SK-N-SH (cell line): ENCODE data around the gene SECTM1. TPM values are rescaled to one million over a fixed set of nuclear protein-coding genes. Genes with fewer than 3 reads are reported as not detected.

Experiments
- CTCF ChIA-PET: fragments of 300-600, 350-600 bp; formaldehyde crosslinking; extraction: SDS; loops from one replicate; lab custom pipeline; 2021; lab: Yijun Ruan, JAX
- POLR2A ChIA-PET: fragments of 350-600 bp; sonication (Branson Sonifier 250); formaldehyde crosslinking; extraction: SDS; loops from one replicate; lab custom pipeline; 2020; ENCODE audit warnings: antibody characterized with exemption, inconsistent platforms; lab: Yijun Ruan, JAX
- DNase-seq: peaks from one replicate; pipeline ENCODE4 v3.0.0; 2012
- H2AFZ ChIP-seq: fragments of 200-600 bp; sonication (generic); 2 replicates; pipeline ENCODE4 v1.8.1; 2016; ENCODE audit warnings: antibody characterized with exemption, mild to moderate bottlenecking, low read depth
- H3F3A ChIP-seq: fragments of 200-600 bp; sonication (generic); replicated peaks from 2 replicates; pipeline ENCODE3; 2016; ENCODE audit warnings: antibody characterized with exemption, mild to moderate bottlenecking; ENCODE audit not compliant: insufficient read depth
- H3K27ac ChIP-seq, 2 experiments: fragments of 200-500 bp in 1 of 2; fragments of 200-600 bp in 1 of 2; sonication (Bioruptor generic) in 1 of 2; sonication (generic), shearing (Covaris generic) in 1 of 2; 2 replicates each; pipeline versions ENCODE4 v1.5.1 to v1.6.1; 2014 to 2016; ENCODE audit warnings: low read depth in 2 of 2, inconsistent platforms in 1 of 2, low read length in 1 of 2, mild to moderate bottlenecking in 1 of 2, mixed read lengths in 1 of 2
- H3K27me3 ChIP-seq: fragments of 200-600 bp; sonication (generic), shearing (Covaris generic); 2 replicates; pipeline ENCODE4 v1.6.1; 2016; ENCODE audit warnings: mixed run types; ENCODE audit not compliant: insufficient read depth
- H3K36me3 ChIP-seq, 2 experiments: fragments of 200-500 bp in 1 of 2; fragments of 200-600 bp in 1 of 2; sonication (Bioruptor generic) in 1 of 2; sonication (generic) in 1 of 2; replicated peaks in 1 of 2; 2 replicates each; pipeline versions ENCODE3 to v1.5.1; 2014 to 2016; ENCODE audit warnings: low read length in 1 of 2, mild to moderate bottlenecking in 1 of 2; ENCODE audit not compliant: insufficient read depth in 2 of 2, control insufficient read depth in 1 of 2
- H3K4me1 ChIP-seq, 2 experiments: fragments of 200-500 bp in 1 of 2; fragments of 200-600 bp in 1 of 2; sonication (Bioruptor generic) in 1 of 2; sonication (generic), shearing (Covaris generic) in 1 of 2; 2 replicates each; pipeline versions ENCODE4 v1.5.1 to v1.6.1; 2014 to 2016; ENCODE audit warnings: low read depth in 1 of 2, low read length in 1 of 2, mixed run types in 1 of 2; ENCODE audit not compliant: insufficient read depth in 2 of 2, control insufficient read depth in 1 of 2
- H3K4me2 ChIP-seq: fragments of 200-600 bp; sonication (generic), shearing (Covaris generic); 2 replicates; pipeline ENCODE4 v1.6.1; 2017; ENCODE audit warnings: mixed run types
- H3K4me3 ChIP-seq, 2 experiments: fragments of 200-500 bp in 1 of 2; fragments of 200-600 bp in 1 of 2; sonication (Bioruptor generic) in 1 of 2; sonication (generic), shearing (Covaris generic) in 1 of 2; 2 replicates each; pipeline versions ENCODE4 v1.5.1 to v1.8.1; 2014 to 2016; ENCODE audit warnings: low read depth in 2 of 2, inconsistent platforms in 1 of 2, low read length in 1 of 2, mild to moderate bottlenecking in 1 of 2, mixed read lengths in 1 of 2, moderate library complexity in 1 of 2
- H3K79me2 ChIP-seq: fragments of 200-600 bp; sonication (generic); 2 replicates; pipeline ENCODE4 v1.8.1; 2017; ENCODE audit warnings: mild to moderate bottlenecking; ENCODE audit not compliant: insufficient read depth
- H3K9ac ChIP-seq: fragments of 200-600 bp; sonication (generic); 2 replicates; pipeline ENCODE4 v1.6.1; 2017; ENCODE audit warnings: mixed run types
- H3K9me2 ChIP-seq: fragments of 200-600 bp; sonication (generic); 2 replicates; pipeline ENCODE4 v1.6.1; 2017; ENCODE audit warnings: mixed run types
- H3K9me3 ChIP-seq: fragments of 200-600 bp; sonication (generic); 2 replicates; pipeline ENCODE4 v1.6.1; 2017; ENCODE audit warnings: mixed run types, mild to moderate bottlenecking, moderate library complexity
- H4K20me1 ChIP-seq: fragments of 200-600 bp; sonication (generic); 2 replicates; pipeline ENCODE4 v1.6.1; 2017; ENCODE audit warnings: mild to moderate bottlenecking, mixed run types; ENCODE audit not compliant: insufficient read depth
- CHD2 ChIP-seq: fragments of 150-350 bp; IDR thresholded peaks from 2 replicates; pipeline ENCODE4 v1.6.1; 2018; ENCODE audit warnings: low read length; ENCODE audit not compliant: partially characterized antibody
- EZH2phosphoT487 ChIP-seq: fragments of 200-600 bp; sonication (generic); IDR thresholded peaks from 2 replicates; pipeline ENCODE4 v1.6.1; 2017; ENCODE audit warnings: low read depth, mixed run types, mild to moderate bottlenecking, antibody characterized with exemption, moderate library complexity, borderline replicate concordance
- JUND ChIP-seq: IDR thresholded peaks from 2 replicates; pipeline ENCODE4 v1.4.0; 2012
- MEF2A ChIP-seq: IDR thresholded peaks from 2 replicates; pipeline ENCODE4 v1.4.0; 2012; ENCODE audit warnings: low read depth, borderline replicate concordance
- NFIC ChIP-seq: IDR thresholded peaks from 2 replicates; pipeline ENCODE4 v1.4.0; 2012; ENCODE audit warnings: borderline replicate concordance
- RCOR1 ChIP-seq: fragments of 150-350 bp; IDR thresholded peaks from 2 replicates; pipeline ENCODE4 v1.6.1; 2017; ENCODE audit warnings: antibody characterized with exemption, low read length
- RFX5 ChIP-seq: IDR thresholded peaks from 2 replicates; pipeline ENCODE4 v1.6.1; 2012; ENCODE audit warnings: mild to moderate bottlenecking, improper control_type of control experiment, low read length
- TAF1 ChIP-seq: IDR thresholded peaks from 2 replicates; pipeline ENCODE4 v1.6.1; 2012; ENCODE audit warnings: low read depth, mild to moderate bottlenecking, low read length, moderate library complexity, borderline replicate concordance
- TCF12 ChIP-seq: IDR thresholded peaks from 2 replicates; pipeline ENCODE4 v1.4.0; 2012
- TEAD4 ChIP-seq: IDR thresholded peaks from 2 replicates; pipeline ENCODE4 v1.4.0; 2012; ENCODE audit warnings: mild to moderate bottlenecking, borderline replicate concordance; ENCODE audit not compliant: insufficient read depth
- WGBS: methylation state at CpG from one replicate; pipeline ENCODE4 v1.1.6; 2017; ENCODE audit warnings: low lambda C conversion rate; 5-methylcytosine and 5-hydroxymethylcytosine counted together
- polyA plus RNA-seq, 3 experiments: library from polyadenylated mRNA; depleted of rRNA; stranded (reverse); fragments of >200 nt; gene quantifications; 2 replicates each; pipeline ENCODE4 v1.2.3, GENCODE V29; 2012
- TF ChIP-seq, protein P1 (sequence below): IDR thresholded peaks from 2 replicates; pipeline ENCODE4; 2012
- TF ChIP-seq, protein P2 (sequence below): IDR thresholded peaks from 2 replicates; pipeline ENCODE4 v1.4.0; 2012; ENCODE audit warnings: low read depth, borderline replicate concordance
- TF ChIP-seq, protein P3 (sequence below): fragments of 150-350 bp; IDR thresholded peaks from 2 replicates; pipeline ENCODE4 v1.6.1; 2016; ENCODE audit warnings: mild to moderate bottlenecking, low read depth, low read length
- TF ChIP-seq, protein P4 (sequence below): fragments of 150-350 bp; IDR thresholded peaks from 2 replicates; pipeline ENCODE4 v1.6.1; 2017; ENCODE audit warnings: antibody characterized with exemption, low read length, low read depth, borderline replicate concordance

SECTM1 gene
- polyA plus RNA-seq, 1 of the 3 experiments (the other 2 are of a cell fraction), result 3.8 TPM

DNA sequence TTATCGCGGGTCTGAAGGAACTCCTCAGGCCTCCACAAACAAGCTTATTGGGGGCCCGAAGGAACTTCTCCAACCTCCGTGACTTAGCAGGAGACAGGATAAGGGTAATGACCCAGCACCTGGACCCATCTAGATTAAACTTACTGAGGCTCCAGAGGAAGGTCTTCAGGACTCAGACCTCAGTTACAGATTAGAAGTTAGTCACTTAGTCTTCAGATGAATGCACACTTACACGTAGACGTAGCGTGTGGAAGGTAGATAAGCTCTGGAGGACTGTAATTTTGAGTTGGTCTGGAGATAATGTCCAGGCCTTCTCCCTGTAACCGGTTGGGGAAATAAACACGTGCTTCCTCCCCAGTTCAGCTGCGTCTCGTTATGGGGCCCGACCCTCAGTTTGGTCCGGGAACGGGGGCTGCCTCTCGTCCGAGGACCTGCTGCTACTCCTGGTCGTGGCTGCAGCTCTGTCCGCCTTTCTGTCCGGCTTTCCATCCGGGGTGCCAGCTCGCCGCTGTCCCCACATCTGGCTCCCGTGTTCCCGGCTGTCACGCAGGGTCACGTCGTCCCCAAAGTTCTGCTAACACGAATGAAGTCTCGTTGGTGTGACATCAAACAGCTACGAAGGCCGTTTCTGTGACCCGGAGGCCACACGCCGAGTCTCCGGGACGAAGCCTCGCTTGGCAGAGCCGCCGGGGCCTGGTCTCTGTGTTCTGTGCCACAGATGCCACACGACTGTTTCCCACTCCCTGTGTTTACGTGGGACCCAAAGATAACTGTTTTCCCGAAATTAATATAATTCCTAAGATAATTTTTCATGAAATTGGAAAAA is 11.8 kb upstream of the SECTM1 start (continued):
- TF ChIP-seq, protein P1, sequence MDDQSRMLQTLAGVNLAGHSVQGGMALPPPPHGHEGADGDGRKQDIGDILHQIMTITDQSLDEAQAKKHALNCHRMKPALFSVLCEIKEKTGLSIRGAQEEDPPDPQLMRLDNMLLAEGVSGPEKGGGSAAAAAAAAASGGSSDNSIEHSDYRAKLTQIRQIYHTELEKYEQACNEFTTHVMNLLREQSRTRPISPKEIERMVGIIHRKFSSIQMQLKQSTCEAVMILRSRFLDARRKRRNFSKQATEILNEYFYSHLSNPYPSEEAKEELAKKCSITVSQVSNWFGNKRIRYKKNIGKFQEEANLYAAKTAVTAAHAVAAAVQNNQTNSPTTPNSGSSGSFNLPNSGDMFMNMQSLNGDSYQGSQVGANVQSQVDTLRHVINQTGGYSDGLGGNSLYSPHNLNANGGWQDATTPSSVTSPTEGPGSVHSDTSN, result no peak

DNA sequence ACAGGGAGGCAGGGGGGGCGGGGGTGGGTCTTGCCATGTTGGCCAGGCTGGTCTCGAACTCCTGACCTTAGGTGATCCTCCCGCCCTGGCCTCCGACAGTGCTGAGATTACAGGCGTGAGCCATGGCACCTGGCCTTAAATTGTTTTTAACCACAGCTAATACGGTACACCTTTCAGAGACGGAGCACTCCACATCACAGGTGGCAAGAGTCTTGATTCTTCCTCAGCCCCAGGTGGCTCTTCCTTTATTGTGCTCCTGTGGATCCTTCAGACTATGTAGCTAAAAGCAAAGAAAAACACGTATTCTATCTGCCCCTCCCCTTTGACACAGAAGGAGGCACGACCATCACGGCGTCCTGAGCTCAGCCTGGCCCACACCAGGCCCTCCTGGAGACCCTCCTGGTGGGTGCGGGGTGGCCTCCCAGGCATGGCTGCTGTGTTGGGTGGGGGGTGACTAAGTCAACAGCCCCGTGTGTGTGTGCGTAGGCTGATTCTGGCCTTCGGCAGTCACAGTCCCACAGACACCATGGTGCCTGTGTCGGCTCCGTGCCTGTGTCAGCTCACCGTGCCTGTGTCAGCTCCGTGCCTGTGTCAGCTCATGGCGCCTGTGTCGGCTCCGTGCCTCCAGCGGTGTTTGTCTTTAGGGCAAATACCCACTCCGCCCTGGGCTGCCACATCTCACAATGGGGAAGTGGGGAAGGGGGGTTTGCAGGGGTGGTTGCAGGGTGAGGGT is 10.8 kb upstream of the SECTM1 start:
- Histone ChIP-seq H3K4me1 (peaks cover 0 to 5% of the 10 kb centered on the region in 2 experiments; a peak in 1 of 4 replicates), H3K27ac (no peak overlapping the region), H4K20me1 (no peaks in the 10 kb centered on the region)
- TF ChIP-seq, protein P1, result no peak
- TF ChIP-seq TCF12 (no peak), NFIC (no peak), RFX5 (no peak), JUND (no peak), MEF2A (no peak), RCOR1 (no peak)
- TF ChIP-seq, all 33 proteins: peak for 0
- 83% methylated on average over 19 of the region's 24 CpGs for WGBS
- ChIA-PET CTCF (interaction anchor here (0.7 to 2.1 kb wide), 8 partner anchors 8 to 108 kb away, joined by 3 to 6 read pairs (median 3); no protein-coding TSS in a partner anchor), POLR2A (no interaction called here)
- Histone ChIP-seq H3K4me2 (no peak overlapping the region), H3K9me3 (no peaks in the 10 kb centered on the region), H3K9me2 (no peaks in the 10 kb centered on the region), H3K27me3 (no peaks in the 10 kb centered on the region), H3K79me2 (no peaks in the 10 kb centered on the region), H2AFZ (no peak overlapping the region), H3K9ac (no peak overlapping the region), H3K36me3 (no peaks in the 10 kb centered on the region), H3K4me3 (no peak overlapping the region), H3F3A (no peaks in the 10 kb centered on the region)
- no peak for DNase-seq

DNA sequence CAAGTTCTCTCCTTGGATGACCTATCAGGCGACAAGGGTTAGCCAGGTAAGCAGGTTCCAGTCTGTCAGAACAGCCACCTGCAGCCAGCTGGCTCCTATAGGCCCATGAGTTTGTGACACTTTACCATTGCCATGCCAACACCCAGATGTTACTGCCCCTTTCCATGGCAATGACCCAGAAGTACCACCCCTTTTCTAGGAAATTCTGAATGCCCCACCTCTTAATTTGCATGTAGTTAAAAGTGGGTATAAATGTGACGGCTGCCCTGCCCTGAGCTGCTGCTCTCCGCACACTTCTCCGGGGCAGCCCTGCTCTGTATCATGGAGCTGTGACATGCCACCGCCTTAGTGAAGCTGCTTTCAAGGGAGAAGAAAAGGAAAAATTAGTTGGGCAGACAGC is 10.0 kb upstream of the SECTM1 start:
- POLR2A ChIA-PET, result interaction anchor here (1.3 kb wide), 1 partner anchor 14 kb away, joined by 4 read pairs; no protein-coding TSS in a partner anchor
- no peak overlapping the region for H3K4me2 ChIP-seq
- H3K27ac ChIP-seq, result no peak overlapping the region
- no peaks in the 10 kb centered on the region for H3K9me3 ChIP-seq
- H3K4me3 ChIP-seq, result no peak overlapping the region
- WGBS, result 90% methylated on average over 5 of the region's 5 CpGs
- no peak overlapping the region for H2AFZ ChIP-seq
- H3K9ac ChIP-seq, result no peak overlapping the region
- H3K9me2 ChIP-seq, result no peaks in the 10 kb centered on the region
- H3K4me1 ChIP-seq, result peaks cover 0 to 10% of the 10 kb centered on the region in 2 experiments; a peak in 2 of 4 replicates
- H3F3A ChIP-seq, result no peaks in the 10 kb centered on the region
- no peak for DNase-seq
- CTCF ChIA-PET, result interaction anchor here (0.7 to 2.1 kb wide), 7 partner anchors 9 to 107 kb away, joined by 3 to 6 read pairs (median 3); no protein-coding TSS in a partner anchor
- H3K79me2 ChIP-seq, result no peaks in the 10 kb centered on the region
- H3K36me3 ChIP-seq, result no peaks in the 10 kb centered on the region
- H4K20me1 ChIP-seq, result no peaks in the 10 kb centered on the region
- H3K27me3 ChIP-seq, result no peaks in the 10 kb centered on the region
- no peak for TF ChIP-seq EZH2phosphoT487
- no peak for TF ChIP-seq TAF1
- TF ChIP-seq RFX5, result no peak
- TF ChIP-seq, protein P2, sequence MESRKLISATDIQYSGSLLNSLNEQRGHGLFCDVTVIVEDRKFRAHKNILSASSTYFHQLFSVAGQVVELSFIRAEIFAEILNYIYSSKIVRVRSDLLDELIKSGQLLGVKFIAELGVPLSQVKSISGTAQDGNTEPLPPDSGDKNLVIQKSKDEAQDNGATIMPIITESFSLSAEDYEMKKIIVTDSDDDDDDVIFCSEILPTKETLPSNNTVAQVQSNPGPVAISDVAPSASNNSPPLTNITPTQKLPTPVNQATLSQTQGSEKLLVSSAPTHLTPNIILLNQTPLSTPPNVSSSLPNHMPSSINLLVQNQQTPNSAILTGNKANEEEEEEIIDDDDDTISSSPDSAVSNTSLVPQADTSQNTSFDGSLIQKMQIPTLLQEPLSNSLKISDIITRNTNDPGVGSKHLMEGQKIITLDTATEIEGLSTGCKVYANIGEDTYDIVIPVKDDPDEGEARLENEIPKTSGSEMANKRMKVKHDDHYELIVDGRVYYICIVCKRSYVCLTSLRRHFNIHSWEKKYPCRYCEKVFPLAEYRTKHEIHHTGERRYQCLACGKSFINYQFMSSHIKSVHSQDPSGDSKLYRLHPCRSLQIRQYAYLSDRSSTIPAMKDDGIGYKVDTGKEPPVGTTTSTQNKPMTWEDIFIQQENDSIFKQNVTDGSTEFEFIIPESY, result no peak
- TF ChIP-seq TEAD4, result no peak
- TF ChIP-seq CHD2, result no peak
- TF ChIP-seq TCF12, result no peak
- TF ChIP-seq, protein P3, sequence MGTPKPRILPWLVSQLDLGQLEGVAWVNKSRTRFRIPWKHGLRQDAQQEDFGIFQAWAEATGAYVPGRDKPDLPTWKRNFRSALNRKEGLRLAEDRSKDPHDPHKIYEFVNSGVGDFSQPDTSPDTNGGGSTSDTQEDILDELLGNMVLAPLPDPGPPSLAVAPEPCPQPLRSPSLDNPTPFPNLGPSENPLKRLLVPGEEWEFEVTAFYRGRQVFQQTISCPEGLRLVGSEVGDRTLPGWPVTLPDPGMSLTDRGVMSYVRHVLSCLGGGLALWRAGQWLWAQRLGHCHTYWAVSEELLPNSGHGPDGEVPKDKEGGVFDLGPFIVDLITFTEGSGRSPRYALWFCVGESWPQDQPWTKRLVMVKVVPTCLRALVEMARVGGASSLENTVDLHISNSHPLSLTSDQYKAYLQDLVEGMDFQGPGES, result no peak
- TF ChIP-seq, protein P4, sequence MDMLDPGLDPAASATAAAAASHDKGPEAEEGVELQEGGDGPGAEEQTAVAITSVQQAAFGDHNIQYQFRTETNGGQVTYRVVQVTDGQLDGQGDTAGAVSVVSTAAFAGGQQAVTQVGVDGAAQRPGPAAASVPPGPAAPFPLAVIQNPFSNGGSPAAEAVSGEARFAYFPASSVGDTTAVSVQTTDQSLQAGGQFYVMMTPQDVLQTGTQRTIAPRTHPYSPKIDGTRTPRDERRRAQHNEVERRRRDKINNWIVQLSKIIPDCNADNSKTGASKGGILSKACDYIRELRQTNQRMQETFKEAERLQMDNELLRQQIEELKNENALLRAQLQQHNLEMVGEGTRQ, result no peak
